AG09309 (cell line): ENCODE measurements around the gene HOXC10.

ENCODE experiments used
- DNase-seq: peaks from one replicate; pipeline ENCODE4 v3.0.0-alpha.2; 2010; ENCODE audit warnings: low read depth
- H3K4me3 ChIP-seq: 2 replicates; pipeline ENCODE4 v1.5.1; 2011; ENCODE audit warnings: mild to moderate bottlenecking, low read depth, low read length, moderate library complexity; ENCODE audit not compliant: control insufficient read depth
- TF ChIP-seq, protein P1 (sequence below): IDR thresholded peaks from 2 replicates; pipeline ENCODE4 v1.5.1; 2011; ENCODE audit warnings: mild to moderate bottlenecking, low read depth, low read length, inconsistent platforms; ENCODE audit not compliant: insufficient read depth, control insufficient read depth; ENCODE audit errors: missing control alignments

The HOXC10 gene

DNA sequence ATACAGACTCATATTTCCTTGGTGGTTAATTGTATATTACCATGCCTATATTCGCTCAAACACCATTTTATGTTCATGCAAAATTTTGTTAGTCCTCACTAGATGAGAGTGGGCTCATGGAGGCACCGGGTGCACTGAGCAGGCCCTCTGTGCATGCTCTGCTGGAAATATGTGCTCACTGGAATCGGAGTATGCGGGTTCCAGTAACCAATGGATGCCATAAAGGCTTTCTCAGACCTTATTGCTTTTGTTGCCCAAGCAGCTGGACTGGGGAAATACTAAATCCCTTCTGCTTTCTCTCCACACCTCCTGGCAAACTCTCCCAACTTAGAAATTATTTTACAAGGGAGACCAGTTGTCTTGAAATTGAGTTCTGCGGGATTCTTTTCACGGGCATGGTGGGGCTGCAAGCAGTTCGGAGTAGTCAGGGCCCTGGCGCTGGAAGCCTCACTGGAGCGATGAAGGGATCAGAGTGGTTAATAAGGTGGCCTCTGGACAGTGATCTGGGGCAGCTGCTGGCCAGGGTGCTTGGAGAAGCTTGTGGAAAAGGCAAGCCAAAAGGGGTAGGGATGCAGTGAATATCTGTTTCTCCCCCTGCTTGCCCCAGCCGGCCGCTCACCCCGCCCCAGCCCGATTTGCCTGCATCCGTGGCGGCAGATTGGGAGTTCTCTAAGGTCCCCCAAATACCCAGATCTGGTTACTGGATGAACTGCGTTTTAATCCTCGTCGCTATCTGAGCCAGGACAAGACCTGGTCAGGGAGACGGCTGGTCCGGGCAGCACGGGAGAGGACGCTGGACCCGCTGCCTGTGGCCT is 35.9 kb downstream of the HOXC10 start:
- no peak for DNase-seq
- peak overlapping the region; percentile 6 for H3K4me3 ChIP-seq
- TF ChIP-seq, protein P1, sequence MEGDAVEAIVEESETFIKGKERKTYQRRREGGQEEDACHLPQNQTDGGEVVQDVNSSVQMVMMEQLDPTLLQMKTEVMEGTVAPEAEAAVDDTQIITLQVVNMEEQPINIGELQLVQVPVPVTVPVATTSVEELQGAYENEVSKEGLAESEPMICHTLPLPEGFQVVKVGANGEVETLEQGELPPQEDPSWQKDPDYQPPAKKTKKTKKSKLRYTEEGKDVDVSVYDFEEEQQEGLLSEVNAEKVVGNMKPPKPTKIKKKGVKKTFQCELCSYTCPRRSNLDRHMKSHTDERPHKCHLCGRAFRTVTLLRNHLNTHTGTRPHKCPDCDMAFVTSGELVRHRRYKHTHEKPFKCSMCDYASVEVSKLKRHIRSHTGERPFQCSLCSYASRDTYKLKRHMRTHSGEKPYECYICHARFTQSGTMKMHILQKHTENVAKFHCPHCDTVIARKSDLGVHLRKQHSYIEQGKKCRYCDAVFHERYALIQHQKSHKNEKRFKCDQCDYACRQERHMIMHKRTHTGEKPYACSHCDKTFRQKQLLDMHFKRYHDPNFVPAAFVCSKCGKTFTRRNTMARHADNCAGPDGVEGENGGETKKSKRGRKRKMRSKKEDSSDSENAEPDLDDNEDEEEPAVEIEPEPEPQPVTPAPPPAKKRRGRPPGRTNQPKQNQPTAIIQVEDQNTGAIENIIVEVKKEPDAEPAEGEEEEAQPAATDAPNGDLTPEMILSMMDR = no peak

DNA sequence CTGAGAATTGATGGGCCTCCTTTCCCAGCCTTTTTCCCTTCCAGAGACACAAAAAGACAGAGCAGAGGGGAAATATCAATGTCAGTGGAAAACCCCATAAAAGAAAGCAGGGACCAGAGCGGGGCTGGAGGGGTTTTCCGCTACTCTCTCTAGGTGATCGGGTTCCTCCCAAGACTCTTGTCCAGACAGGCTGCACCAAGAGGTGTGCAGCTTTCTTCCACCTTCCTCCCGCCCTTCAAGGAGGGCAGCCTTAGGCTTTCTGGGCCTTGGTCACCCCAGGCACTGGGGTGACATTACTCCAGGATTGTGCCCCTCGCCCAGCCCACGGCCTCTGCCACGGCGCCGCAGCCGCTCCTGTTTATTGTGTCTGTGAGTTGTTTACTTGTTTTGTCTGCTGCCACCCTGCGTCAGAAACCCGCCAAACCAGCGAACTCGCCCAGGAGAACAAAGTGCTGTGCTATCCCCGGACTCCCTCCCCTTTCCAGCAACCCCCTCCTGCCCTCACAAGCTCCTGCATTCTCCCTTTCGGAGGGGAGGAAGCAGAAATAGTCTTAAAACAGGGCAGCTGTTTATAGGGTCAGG is 36.6 kb downstream of the HOXC10 start:
- DNase-seq = no peak
- H3K4me3 ChIP-seq = no peak overlapping the region
- TF ChIP-seq, protein P1 = no peak

DNA sequence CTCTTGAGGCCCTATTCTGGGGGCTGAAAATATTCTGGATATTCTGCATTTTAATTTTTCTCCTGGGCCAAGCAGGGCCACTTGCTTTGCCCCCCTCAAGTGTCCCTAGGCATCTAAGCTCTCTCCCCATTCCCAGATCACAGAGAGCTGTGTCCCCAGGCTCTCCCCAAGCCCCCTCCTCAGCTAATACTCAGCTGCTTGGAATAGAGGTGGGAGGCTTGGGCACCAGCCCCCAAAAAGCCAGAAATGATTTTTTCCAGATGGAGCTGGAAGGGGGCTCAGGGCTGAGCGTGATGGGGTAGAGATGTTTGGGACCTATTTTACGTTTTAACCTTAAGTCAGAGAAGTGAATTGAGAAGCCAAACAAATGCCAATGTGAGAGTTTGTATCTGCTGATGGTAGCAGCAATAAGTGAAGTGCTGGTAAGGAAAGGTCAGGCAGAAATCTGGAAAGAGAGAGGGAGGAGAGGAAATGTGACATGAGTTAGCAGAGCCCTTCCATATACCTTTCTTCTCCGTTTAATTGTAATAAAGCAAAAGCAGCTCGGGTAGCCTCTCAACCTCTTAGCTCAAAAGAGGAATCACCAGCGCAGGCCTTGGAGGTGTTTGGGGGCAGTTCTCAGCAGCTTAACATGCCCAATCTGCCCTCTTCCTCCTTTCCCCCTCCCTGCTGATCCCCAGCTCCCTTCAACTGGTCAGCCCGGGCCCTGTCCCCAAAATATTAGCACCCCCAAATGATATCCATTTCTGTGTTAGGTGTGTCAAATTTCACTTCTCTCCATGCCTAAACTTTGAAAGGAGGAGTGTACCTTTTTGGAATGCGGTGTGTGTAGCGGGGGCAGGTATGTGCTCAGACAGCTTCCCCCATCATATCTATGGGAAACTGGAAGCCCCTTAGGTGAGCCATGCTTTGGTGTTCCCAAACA is 38.3 kb downstream of the HOXC10 start:
- TF ChIP-seq, protein P1 = no peak
- H3K4me3 ChIP-seq = no peak overlapping the region
- DNase-seq = no peak

DNA sequence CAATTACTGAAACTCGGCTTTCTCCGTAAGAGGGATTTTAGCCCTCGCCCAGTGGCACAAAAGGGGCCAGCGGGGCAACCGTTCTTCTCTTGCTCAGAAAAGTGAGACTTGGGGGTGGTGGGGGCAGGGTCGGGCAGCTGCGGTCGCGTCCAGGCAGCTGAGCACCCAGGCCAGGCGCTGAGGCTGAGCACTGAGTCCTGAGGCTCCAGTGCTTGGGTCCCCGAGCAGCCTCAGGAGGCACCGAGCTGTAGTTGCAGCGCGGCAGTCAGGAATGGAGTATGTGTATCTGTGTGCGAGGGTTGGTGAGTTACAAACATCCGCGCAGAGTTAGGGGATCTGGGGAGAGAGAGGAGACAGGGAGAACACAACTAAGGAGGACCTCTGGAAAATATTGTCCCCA is 39.2 kb downstream of the HOXC10 start:
- TF ChIP-seq, protein P1 = no peak
- H3K4me3 ChIP-seq = no peak overlapping the region
- DNase-seq = no peak

DNA sequence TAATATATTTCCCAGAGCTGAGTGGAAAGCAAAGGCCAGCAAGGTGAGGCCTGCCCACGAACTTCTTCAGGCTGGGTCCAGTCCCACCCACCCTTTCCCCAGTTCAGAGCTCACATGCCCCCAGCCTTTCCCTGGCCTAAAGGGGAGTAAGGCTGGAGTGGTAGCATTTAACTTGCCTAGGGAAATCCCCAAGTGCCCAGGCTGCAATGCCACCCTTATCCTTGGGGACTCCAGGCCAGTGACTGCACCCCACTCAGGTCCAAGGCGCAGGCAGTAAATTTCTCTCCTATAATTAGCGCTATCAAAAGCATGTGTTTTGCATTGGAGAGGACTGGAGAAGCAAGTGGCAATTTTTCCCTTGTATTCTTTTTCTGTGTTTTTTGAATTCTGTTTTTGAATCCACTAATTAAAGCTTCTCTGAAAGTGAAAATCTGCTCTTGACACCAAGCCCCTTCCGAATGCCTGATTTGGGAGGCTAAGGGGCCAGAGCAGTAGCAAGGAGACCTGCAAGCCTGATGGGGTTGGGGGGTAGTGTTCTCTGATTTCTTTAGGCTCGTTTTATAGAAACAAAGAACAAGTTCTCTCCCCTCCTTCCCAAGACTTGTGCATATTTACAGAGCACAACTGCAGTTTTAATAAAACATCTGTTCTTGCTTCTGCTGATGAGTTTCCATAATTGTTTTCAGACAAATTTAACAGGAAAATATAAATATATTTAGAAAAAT is 39.8 kb downstream of the HOXC10 start:
- no peak overlapping the region for H3K4me3 ChIP-seq
- DNase-seq = no peak
- TF ChIP-seq, protein P1 = no peak
